Endometrial microvascular endothelial cells (primary cell): ENCODE results near the gene AOC1. TPM values are rescaled to one million over a fixed set of nuclear protein-coding genes. Genes with fewer than 3 reads are reported as not detected.

Source experiments
- in situ Hi-C: cut with HindIII; loops from 2 replicates; pipeline ENCODE4 v1.10.0; 2017; ENCODE audit warnings: low sequenced_read_pairs, low pct_unique_long_range_greater_than_20kb; ENCODE audit errors: inconsistent ontology term
- total RNA-seq: library from RNA; depleted of rRNA; stranded (reverse); fragments of >200 nt; gene quantifications from one replicate; pipeline ENCODE4 v1.2.3, GENCODE V29; 2015; ENCODE audit errors: inconsistent ontology term

Gene AOC1
- total RNA-seq, 1 donor from 2014 or later, result not detected

DNA sequence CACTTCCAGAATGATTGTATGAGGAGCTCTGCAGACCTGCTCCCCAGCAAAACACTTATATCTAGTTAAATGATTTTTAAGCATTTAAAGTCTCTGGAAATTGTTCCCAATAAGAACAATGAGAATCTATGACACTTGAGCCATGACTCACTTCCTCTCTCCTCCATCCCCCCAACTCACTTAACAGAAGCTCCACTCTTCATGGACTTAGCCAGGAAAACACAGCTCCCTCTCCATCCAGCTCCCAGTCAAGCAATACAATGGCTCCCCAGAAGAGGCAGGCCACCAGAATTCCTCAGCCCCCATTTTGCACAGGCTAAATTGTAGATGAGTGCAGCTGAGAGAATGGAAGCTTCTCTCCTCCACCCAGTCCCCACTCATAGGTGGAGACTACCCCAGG, 27.0 kb downstream of the AOC1 start:
- in situ Hi-C loops, result no loop called here

DNA sequence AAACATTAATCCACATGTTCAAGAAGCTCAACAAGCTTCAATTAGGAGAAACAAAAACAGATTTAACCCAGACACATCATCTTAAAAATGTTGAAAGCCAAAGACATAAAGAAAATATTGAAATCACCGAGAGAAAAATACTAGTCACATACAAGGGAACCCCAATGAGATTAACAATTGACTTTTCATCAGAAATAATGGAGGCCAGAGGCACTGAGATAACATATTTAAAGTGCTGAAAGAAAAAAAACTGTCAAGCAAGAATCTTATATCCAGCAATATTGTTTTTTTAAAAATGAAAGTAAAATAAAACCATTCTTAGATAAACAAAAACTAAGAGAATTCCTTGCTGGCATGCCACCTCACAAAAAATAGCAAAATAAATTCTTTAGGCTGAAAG, 28.9 kb downstream of the AOC1 start:
- in situ Hi-C loops, result no loop called here

DNA sequence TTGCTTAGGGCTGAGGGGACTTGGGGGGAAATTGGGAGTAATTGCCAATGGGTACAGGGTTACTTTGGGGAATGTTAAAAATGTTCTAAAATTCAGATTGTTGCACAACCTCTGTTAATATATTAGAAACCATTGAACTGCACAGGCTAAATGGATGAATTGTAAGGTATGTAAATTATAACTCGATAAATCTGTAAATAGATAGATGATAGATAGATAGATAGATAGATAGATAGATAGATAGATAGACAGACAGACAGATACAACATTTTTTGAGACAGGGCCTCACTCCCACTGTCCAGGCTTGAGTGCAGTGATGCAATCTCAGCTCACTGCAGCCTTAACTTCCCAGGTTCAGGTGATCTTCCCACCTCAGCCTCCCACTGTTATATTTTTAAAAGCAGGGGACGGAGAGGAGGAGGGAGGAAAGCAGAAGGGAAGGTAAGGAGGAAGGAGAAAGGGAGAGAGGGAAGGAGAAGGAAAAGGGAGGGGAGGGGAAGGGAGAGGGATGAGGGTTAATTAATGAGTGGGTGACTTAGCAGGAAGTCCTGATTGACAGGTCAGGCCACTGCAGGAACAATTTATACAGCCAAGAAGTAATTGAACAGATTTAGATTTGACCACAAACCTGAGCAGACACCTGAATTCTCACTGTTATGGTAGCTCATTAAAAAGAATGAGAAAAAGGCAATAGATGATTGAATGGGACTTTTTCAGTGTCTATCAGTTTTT, 38.7 kb downstream of the AOC1 start:
- in situ Hi-C loops, result no loop called here

DNA sequence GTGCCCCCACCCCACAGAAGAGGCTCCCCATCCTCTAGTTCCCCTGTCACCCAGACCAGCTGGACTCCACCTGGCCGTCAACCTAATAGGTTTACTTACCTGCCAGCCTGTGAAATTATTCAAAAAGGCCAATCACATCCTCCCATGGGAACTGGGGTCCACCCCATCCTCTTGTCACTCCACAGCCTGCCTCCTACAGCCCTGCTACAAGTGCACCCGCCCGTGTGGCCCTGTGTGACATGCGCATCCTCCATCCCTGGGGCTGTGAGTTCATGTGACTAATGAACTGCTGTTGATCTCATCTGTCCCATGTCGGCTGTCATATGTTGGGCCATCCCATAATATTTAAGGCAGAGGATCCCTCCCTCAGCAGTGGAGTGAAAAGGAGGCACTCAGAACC, 39.4 kb downstream of the AOC1 start:
- in situ Hi-C loops, result no loop called here

DNA sequence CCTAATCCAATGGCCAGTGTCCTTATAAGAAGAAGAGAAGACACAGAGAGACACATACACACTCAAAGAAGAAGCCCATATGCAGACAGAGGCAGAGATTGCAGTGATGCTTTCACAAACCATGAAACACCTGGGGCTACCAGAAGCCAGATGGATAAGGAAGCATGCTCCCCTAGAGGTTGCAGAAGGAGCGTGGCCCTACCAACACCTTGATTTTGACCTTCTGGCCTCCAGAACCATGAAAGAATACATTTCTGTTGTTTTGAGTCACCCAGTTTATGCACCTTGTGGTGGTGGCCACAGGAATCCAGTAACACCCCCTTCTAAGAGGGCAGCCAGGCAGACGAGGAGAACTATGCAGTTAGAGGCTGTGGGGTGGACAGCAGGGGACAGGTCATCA, 43.5 kb downstream of the AOC1 start:
- in situ Hi-C loops, result no loop called here

DNA sequence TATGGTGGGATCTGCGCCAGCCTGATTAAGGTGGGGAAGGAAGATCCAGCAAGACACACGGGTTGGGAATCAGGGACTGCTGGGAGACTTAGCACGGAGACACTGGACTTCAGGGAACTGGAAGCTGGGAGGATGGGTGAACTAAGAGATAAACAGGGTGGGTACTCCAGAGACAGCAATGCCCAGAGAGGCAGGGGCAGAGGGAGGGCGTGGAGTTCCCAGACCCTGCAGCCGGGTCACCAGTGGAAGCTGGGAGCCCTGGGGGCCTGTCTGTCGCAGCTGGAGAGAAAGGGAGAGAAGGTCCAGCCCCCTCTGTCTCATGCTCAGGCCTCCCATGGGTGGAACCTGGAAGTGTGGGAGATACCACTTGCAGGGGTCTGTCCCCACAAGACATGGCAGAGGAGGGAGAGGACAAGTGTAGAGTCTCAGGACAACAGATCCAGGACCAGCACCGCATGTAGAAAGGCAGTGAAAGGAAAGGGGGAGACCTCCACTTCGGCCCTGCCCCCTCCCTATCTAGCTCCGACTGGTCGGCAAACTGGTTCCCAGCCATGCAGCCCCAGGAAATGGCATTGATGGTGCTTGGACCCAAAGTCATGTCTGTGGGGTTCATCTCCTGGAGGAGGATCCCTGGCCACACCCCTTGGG, 44.4 kb downstream of the AOC1 start:
- in situ Hi-C loops, result no loop called here

DNA sequence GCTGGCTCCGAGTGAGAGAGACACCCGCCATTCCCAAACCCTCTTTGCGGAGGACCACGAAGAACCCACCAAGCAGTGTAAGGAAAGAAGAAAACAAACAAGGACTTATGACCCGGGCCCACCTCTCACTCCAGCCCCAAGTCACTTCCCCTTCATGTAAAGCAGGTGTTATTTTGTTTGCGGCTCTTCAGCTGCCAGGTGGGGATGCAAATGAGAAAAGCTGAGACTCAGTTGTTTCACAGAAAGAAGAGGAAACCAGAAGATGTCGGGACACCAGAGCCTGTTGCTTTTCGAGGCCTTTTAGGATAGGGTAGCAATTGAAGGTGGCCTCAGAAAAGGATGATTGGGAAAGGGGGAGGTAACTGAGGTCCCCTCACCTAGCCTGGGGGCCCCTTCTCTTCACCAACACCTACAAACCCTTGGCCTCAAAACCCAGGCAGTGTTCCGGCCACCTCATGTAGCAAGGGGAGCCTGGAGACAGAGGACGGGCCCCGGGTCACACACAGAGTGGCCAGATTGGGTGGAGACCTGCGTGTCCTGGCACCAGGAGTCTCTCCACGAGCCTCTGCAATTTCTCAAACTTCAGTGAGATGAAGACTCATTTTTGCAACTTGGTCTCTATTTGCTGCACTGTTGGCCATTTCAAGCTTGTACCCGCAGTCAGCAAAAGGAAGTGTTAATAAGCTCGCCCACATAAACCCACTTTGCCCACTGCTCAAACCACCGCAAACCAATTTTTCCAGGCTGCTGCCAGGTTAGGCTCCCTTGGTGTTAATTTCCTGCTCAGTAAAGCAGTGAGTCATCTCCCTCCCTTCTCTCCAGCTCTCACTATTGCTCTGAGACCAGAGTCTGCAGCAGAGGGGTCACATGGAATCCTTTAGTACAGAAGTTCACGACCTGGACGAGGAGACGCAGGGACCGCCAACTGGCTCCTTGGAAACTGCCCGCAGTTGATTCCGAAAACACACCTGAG, 45.5 kb downstream of the AOC1 start:
- in situ Hi-C loops, result no loop called here

DNA sequence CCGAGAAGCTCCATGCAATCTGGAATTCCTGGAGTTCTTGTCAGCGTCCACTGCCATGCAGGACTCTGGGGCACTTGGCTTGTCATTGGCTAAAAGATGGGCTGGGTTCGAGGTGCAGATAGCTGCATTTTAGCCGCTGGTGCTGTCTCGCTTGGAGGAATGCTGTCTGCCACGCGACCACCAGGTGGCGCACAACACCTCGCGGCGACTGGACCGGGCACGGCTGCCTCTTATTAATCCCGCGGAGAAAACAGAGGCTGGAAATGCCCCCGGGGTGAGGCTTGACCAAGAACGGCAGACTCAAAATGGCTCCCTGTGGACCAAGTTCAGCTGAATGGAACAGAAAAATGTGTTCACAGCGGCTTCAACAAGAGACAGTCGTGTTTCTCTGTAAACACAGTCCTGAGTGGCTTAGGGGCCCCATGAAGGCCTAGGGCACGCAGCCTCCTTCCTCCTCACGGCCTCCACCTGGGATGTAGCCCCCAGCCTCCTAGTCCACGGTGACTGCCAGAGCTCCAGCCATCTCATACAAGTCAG, 46.2 kb downstream of the AOC1 start:
- in situ Hi-C loops, result no loop called here

DNA sequence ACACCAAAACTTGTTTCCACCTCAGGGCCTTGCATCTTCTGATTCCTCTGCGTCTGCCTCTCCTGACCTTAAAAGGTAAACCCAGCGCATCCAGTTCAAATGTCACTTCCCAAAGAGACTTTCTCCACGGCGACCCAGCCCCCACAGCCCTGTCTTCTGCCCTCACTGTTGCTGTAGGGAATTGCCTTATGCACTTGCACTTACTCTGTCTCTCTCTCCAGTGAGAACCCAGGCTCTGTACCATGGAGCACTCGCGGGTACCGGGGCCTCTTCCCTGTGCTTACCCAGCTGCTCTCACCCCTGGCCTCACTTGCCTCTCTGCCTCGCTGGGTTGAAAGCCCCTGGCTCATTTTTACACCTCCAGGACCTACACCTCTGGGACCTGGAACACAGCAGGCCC, 48.4 kb downstream of the AOC1 start:
- in situ Hi-C loops, result no loop called here

DNA sequence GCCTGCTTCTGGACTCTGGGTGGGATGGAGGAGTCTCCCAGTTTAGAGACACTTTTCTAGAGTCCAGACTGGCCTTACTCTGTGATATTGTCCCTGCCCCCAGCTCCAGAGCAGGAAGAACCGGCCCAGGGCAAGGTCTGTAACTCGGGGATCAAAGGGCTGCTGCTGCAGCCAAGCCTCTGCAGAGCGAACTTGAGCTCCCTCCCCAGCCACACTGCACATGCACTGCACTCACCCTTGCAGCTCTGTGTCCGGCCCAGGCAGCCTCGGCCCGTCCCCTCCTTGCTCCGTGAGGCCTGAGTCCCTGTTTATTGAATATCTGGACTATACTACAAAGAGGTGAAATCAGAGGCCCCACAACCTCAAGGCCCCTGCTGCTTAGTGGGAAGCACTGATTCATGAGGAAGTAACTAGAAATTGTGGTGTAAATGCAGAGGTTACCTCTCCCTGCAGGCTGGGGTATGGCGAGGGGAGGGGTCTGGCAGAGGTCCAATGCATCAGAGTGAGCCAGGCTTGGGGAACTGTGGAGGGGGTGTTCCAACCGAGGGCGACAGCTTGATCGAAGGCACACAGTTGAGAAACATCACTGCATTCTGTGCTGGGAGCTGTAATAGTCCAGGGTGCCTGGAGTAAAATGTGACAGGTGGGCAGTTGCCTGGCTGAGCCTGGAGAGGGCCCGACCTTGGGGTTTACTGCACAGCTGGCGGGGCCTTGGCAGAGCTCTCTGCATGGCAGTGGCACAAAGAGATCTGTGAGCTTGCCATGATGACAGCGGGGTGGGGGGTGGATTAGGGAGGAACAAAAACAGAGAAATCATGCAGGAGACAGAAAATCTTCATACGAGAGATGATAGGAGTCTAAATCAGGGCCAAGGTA, 49.1 kb downstream of the AOC1 start:
- in situ Hi-C loops, result no loop called here

DNA sequence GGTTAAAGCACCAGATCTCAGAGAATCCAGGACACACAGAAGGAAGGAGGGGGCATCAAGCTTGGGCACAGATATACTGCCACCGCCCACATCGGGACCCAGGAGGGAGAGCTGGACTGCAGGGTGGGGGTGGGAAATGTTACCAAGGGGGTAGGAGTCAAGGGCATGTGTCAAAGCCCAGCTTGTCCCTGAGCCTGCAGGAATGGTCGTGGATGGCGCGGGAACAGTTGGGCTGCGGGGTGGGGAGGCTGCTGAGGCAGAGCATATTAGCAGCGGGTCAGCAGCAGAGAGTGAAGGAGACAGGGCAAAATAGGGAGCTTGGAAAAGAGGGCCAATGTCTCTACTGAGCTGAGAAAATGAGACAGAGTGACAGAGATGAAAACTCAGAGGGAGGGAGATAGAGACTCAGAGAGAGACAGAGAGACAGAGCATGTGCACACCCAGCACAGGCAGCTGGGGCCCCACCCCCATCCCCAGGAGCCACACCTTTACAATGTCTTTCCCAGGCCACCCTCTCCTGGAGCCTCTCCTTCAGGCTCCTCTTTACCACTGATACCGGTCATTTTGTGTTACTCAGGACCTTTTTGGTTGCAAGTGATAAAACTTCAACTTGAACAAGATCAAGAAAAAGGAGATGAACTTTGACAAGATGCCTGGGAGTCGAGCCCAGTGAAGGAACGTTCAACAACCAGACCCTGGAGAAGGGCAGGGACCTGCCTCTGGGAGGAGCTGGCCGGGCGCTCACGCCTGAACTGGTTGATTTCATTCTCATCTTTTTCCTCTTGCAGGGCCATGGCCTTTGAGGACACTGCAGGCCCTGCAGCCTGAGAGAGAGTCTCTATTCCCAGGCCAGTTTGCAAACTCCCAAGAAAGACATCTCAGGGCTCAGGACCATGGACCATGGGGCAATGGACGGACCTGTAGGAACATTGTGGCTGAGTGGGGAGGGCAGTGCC, 50.0 kb downstream of the AOC1 start:
- in situ Hi-C loops, result no loop called here

DNA sequence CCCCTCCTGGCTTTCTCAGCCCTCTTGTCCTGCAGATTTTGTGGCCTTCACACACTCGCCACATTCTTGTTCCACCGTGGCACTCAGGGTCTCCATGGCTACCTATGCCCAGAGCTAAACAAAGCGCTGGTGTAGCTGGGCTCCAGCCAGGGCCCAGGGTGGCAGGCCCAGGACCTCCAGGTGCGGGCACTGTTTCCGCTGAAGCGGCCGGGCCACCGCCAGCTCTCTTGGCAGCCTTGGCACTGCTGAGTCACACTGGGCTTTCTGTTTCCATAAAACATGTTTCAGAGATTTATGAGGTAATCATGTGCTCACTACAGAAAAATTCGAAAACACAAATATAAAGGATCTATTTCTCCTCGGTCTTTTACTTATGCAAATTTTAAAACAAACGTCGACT, 51.3 kb downstream of the AOC1 start:
- in situ Hi-C loops, result no loop called here

DNA sequence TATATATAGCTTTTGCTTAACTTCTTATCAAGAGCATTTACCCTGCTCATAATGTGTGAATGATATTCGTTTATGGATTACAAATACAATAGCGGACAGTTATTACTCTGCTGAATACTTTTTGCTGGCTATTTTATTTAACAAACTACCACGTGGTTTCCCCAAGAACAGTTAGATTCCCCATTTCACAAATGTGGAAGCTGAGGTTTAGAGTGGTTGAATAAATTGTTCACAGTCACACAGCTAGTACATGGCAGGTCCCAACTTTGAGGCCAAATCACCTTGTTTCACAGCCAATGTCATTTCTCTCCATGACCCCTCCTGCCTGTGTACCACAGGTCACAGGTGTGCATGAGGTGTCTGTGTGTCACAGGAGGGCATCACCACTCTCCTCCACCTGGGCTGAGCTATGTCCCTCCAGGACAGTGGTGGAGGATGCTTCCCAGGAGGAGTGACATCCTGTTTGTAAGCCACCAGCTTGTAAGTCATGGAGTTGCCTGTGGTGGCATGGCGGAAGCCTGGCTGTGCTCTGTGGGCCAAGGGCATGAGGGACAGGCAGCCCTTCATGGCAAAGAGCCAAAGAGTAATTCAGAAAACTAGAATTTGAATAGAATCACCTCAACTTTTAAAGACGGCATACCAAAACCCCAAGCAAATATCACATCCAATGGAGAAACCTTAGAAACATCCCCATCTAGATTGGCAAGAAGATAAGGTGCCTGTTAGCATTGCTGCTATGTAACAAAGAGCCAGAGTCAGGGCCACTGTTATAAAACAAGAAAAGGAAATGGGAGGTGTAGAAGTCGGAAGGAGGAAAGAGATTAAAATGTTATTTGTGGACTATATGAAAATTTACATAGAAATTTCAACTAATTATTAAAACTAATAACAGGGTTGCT, 51.9 kb downstream of the AOC1 start:
- in situ Hi-C loops, result no loop called here

DNA sequence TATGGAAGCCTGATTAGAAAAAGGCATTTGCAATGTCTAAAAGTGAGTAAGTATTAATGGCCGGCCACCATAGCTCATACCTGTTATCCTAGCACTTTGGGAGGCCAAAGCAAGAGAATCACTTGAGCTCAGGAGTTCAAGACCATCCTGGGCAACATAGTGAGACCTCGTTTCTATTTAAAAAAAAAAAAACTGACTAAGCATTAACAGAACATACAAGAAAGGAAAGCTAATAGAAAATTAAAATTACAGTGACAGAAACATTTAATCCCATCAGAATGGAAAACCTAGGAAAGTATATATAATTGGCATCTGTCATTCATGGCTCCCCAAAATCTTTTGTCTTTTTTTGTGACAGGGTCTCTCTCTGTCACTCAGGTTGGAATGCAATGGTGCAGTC, 55.9 kb downstream of the AOC1 start:
- in situ Hi-C loops, result no loop called here

DNA sequence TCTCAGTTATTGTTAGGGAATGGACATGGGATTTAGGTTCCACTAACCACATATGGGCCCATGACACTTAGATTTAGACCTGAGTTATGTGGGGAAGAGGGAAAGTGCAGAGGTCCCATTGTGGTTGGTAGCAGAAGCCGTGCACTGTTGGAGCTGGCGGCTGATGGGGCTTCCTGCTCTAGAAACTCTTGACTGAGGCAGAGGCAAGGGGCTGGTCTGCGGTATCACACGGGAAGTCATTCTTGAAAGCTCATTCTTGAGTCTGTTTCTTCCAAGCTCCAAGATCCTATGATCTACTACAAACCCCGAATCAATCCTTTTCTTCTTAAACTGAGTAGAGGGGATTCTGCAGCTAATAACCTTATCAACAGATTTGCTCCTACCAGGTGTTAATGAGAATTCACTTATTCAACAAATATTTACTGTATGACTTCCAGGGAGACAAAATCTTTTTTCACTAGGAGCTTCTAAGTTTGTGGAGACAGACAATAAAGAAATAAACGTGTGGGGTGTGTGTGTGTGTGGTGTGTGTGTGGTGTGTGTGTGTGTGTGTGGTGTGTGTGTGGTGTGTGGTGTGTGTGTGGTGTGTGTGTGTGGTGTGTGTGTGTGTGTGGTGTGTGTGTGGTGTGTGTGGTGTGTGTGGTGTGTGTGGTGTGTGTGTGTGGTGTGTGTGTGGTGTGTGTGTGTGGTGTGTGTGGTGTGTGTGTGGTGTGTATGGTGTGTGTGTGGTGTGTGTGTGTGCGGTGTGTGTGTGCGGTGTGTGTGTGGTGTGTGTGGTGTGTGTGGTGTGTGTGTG, 57.1 kb downstream of the AOC1 start:
- in situ Hi-C loops, result no loop called here
